Daoy (cell line): Measurements from ENCODE around the gene TMEM147. TPM values are rescaled to one million over a fixed set of nuclear protein-coding genes. Genes with fewer than 3 reads are reported as not detected.

Experiments used
- DNase-seq: peaks from one replicate; pipeline ENCODE4 v3.0.0-alpha.2; 2015; ENCODE audit warnings: low read depth
- total RNA-seq: library from RNA; depleted of rRNA; stranded (reverse); fragments of >200 nt; shearing (Covaris generic); gene quantifications from 2 replicates; pipeline ENCODE4 v1.2.3, GENCODE V29; 2014

The TMEM147 gene
- total RNA-seq, 1 experiment from 2014 or later = 113 TPM

- peak; percentile 77 for DNase-seq
Observed at GRCh38 chr19:35519291-35519690, 26.1 kb upstream of the TMEM147 start.

GRCh38 chr19:35521124-35521743 is 24.2 kb upstream of the TMEM147 start:
- no peak for DNase-seq

- no peak for DNase-seq
Observed at GRCh38 chr19:35522745-35523327, 22.6 kb upstream of the TMEM147 start.

- DNase-seq = no peak
Observed at GRCh38 chr19:35524181-35524837, 21.1 kb upstream of the TMEM147 start.

GRCh38 chr19:35525873-35526272 is 19.6 kb upstream of the TMEM147 start:
- DNase-seq = no peak

GRCh38 chr19:35528218-35529038 is 17.0 kb upstream of the TMEM147 start, which contains the start of gene SBSN:
Gene SBSN (minus strand): TSS chr19:35528311. CDS start chr19:35528281, 30 bp downstream.
- DNase-seq = peak; percentile 51

- DNase-seq = no peak
Observed at GRCh38 chr19:35529241-35530218, 15.9 kb upstream of the TMEM147 start.

- DNase-seq = no peak
Observed at GRCh38 chr19:35531291-35531690, 14.1 kb upstream of the TMEM147 start.

- DNase-seq = no peak
Observed at GRCh38 chr19:35533201-35533821, 12.1 kb upstream of the TMEM147 start, which contains the start of gene GAPDHS. Gene GAPDHS (plus strand): TSS chr19:35533456. CDS start chr19:35533528, 72 bp downstream.

GRCh38 chr19:35533822-35534392 is 11.5 kb upstream of the TMEM147 start:
- DNase-seq = peak; percentile 46

- no peak for DNase-seq
Observed at GRCh38 chr19:35534803-35535480, 10.5 kb upstream of the TMEM147 start.

GRCh38 chr19:35539314-35539713 is 6.1 kb upstream of the TMEM147 start:
- no peak for DNase-seq

GRCh38 chr19:35539850-35540249 is 5.6 kb upstream of the TMEM147 start:
- DNase-seq = no peak

- DNase-seq = no peak
Observed at GRCh38 chr19:35540356-35540927, 5.0 kb upstream of the TMEM147 start.

GRCh38 chr19:35542209-35542608 is 3.2 kb upstream of the TMEM147 start:
- no peak for DNase-seq

- no peak for DNase-seq
Observed at GRCh38 chr19:35543280-35544109, 1.9 kb upstream of the TMEM147 start.

GRCh38 chr19:35544110-35544802 is 1.2 kb upstream of the TMEM147 start:
- DNase-seq = no peak
